ENCODE results near the gene SP3.

Gene SP3

DNA sequence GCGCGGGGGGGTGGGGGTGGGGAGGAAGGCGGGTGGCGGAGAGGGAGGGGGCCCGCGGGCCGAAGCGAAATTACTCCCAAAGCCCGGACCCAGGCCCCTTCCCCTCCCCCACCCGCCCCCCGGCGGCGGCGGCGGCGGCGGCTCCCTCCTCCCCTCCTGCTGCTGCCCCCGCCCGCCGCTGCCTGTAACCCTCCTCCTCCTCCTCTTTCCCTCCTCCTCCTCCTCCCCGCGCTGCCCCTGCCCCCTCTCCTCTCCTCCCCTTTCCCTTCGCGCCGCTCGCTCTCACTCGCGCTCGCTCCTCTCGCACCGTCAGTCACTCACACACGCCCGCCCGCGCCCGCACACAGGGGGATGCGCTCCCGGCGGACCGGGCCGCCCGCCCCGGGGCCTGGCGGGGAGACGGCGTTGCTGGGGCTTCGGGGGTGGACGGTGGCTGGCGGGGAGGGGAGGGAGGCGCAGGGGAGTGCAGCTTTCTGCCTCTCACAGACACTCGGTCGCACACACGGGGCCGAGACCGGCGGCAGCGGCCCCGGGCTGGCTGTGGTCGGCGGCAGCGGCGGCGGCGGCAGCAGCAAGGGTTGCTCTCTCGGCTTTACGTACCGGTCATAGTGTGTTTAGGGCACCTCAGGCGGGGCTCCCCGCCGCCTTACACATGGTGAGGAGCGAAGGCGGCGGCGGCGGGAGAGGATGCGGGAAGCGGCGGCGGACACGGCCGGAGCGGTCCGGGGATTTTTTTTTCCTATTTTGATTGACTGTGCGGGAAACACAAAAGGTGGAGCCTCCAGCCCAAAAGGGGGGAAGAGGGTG lies 405 bp downstream of the SP3 start:
- peak; percentile 87 for DNase-seq

DNA sequence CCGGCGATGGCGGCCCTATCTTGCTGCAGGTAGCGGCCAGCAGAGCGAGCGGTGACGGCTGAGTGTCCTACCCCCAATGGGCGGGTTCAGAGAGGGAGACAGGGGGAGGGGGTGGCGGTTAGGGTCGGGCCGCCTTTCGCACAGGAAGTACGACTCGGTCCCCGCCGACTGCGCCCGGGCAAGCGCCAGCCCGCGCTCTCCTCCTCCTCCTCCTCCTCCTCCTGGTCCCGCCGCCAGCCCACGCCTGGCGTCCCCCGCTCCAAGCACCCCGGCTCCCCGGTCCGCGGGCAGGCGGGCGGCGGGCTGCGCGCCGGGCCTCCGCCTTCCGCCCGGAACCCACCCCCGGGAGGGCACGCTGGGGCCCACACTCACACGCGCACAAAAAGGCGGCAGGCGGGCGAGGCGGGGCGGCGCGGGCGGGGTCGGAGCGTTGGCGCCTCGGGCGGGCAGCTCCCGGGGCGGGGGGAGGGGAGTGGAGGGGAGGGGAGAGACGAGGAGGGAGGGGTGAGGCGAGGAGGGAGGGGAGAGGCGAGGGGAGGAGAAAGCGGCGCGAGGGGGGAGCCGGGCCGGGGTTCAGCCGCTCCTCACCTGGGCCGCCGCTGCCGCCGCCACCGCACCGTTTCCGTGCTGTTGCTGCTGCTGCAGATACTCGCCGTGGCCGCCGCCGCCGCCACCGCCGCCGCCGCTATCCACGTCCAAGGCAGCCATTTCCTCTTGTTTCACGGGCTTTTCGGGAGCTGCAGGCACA lies 1.2 kb downstream of the SP3 start:
- peak; percentile 91 for DNase-seq

DNA sequence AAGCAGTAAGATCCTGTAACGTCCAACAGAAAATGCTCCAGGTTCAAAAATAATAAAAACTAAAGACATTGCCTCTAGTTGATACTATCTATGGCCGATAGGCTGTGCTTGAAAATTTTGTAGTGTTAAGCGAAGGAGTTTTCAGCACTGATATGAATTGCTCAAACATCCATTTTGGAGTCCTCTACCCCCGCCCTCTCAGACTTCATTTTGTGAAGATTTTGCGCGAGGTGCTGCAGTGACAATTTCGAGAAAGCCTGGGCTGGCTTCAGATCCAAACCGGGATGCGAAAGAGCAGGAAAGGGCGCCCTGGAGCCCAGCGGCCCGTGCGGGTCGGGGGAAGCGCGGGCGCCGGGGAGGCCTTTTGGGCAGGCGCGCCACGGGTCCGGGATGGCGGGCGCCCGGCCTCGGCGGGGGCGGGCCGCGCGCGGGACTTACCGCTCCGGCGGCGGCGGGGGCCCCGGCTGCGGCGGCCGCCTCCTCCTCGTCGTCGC lies 1.8 kb downstream of the SP3 start:
- no peak for DNase-seq

DNA sequence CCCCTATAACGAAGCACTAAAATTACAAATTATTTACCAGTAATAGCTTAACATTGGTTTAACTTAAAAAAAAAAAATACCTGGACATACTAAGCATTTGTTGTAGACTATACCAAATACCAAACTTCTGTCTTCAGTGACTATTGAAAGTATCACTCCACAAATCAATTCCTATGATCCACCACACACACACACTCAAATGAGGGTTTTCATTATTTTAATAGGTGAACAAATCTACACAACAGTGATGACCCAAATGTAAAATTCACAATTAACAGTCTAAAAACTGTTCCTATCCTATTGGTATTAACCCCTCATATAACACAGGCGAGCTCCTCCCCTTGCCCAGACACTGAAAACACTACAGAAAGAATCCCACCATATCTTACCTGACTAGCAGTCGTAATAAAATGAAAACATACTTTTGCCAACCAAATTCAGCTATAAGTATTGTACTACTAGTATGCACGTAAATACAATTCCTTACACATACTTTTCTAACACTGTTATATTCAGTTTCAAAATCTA lies 2.5 kb downstream of the SP3 start:
- DNase-seq, result no peak

DNA sequence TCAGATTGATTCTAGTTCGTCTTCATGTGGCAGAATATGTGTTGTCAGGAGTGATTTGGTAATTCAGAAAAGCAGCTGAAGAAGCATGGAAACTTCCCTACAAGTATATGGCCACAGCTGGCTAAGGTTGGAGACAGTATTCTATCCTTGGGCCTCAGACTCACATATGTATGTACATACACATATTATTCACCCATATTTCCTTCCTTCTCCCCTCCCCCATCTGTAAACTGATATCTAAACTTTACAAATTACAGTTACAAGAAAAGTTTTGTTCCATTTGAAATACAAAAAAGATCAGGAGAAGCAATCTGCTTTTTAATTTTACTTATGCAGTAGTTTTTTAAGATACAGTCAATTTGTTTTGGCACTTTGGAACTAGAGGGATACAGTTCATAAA lies 3.1 kb downstream of the SP3 start:
- DNase-seq, result no peak

DNA sequence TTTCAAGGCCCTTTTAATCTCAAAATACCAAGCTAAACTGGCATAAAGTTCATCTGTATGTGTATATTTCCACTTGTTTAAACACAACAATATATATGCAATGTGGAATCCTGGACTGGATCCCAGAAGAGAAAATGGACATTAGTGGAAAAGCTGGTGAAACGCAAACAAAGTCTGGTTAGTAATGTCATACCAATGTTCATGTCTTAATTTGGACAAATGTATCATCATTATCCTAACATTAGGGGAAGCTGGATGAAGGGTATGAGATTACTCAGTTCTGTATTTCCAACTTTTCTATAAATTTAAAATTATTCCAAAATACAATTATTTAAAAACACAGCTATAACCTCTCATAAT lies 3.8 kb downstream of the SP3 start:
- DNase-seq, result no peak

DNA sequence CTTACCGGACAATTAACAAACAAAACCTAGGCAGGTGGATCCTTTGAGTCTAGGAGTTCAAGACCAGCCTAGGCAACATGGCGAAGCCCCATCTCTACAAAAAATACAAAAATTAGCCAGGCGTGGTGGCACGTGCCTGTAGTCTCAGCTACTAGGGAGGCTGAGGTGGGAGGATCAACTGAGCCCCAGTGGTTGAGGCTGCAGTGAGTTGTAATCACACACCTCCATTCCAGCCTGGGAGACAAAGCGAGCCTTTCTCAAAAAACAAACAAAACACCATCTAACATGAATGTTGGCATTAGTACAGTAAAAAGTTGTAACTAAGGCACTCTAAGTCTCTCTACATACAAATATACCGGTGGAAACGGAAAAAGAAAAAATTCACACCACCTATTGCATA lies 5.3 kb downstream of the SP3 start:
- DNase-seq, result no peak

DNA sequence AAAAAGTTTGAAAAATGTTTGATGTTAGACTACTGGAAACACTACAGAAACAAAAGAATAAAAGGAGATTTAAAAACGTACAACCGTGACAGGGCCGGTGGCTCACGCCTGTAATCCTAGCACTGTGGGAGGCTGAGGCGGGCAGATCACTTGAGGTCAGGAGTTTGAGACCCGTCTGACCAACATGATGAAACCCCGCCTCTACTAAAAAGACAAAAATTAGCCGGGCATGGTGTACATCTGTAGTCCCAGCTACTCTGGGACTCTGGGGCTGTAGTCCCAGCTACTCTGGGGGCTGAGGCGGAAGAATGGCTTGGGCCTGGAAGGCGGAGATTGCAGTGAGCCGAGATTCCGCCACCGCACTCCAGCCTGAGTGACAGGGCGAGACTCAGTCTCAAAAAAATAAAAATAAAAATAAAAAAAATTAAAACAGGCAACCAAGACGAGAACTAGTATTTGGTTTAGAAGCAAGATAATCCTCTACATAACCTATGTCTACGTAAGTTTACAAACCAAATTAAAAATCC lies 5.8 kb downstream of the SP3 start:
- no peak for DNase-seq

DNA sequence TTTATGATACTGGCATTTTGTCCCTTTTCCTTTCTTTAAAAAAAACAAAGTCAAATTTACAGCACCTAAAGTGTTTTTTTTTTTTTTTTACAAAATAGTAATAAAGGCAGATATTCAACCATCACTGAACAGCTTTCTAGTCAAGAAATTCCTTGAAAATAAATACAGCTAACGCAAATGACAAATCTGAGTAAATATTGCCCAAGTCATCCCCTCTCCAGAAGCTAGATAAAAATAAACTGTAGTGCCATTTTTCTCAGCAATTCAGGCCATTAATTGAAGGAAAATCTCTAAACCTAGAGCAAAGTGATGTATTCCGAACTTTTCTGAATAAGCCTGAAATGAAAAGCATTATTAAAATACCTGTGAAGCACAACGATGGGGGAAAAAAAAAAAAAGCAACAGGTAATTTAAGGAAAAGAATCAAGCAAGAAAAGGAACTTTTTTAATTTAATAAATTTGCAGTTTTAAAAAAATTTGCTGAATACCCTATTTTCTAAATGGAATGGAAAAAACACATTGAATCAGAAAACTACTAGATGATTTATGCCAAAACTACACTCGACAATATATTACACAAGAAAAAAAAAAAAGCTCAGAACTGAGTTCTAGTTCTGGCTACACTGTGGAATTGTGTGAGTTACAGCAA lies 6.9 kb downstream of the SP3 start:
- DNase-seq, result no peak

DNA sequence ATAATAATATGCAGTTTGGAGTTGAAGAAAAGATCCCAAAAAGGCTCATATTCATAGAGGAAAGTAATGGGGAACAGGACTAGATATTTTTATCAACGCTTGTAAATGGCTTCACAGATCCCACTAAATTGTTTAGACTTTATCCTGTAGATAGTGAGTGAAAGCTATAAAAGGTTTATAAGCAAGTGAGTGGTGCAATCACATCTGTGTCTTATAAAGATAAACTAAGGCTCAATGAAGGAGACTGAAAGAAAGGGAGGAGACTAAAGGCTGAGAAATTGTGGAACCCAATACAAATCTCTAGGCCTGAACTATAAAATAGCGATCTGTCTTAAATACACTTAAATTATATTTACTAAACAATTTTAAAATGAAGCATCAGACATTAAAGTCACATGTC lies 7.7 kb downstream of the SP3 start:
- DNase-seq, result no peak

DNA sequence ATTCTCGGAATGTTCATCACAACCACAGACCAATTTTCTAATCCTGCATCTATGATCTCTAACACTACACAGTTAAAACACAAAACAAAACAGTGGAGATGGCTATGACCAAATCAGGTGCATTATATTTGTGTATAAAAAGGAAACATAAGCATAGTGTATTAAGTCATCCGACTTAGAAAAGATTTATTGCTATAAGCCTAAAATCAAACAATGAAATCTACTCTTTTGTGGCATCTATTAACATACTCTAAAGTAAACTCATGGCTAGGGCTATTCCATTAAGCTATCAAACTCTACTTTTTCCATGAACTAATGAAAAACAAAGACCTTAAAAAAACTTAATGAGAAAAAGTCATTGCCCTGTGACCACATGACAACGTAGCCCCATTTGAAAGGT lies 8.7 kb downstream of the SP3 start:
- no peak for DNase-seq

DNA sequence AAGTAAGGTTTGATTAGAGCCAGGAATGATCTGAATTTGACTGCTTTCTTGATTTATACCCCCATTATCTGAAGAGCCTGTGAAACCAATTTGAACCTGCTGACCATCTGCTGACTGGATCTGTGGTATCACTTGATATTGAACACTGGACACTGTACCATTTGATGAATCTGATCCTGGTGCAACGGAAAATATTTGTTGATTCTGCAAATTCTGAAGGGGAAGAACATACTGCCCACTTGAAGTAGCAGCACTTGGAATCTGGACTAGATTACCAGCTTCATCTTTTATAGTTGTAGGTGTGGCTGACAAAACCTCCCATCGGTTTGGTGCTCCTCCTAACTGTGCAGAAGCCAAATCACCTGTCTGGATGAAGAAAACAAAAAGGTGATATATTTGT lies 9.3 kb downstream of the SP3 start:
- DNase-seq, result no peak

DNA sequence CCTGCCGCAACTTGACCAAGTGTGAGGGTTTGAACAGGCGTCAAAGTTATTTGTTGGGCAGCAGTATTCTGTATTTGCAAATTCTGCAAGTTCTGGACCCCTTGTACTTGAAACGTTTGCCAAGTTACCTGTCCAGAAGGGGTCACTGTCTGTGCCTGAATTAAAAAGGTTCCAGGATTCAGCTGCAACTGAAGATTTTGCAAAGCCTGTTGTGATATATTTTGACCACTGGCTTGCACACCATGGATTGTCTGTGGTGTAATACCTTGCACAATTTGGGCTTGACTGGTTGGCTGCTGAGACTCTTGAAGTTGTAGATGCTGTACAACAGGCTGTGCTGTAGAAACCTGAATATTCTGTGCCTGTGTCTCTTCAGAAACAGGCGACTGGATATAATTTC lies 10.2 kb downstream of the SP3 start:
- no peak for DNase-seq

DNA sequence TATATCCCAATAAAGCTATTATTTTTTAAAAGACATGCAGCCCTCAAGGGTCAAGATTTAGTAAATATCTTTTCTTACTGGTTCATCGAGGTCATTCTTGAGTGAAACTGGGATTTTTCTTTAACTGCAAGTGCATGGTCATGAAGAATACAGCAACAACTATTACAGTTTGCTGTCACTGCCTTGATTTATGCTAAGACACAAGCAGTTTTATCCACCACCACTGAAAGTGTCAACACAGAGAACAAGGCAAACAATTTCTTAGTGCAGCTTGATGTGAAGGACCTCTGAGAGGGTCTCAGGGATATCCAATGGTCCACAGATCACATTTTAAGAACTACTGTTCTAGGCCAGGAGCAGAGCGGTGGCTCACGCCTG lies 12.1 kb downstream of the SP3 start:
- DNase-seq, result no peak

DNA sequence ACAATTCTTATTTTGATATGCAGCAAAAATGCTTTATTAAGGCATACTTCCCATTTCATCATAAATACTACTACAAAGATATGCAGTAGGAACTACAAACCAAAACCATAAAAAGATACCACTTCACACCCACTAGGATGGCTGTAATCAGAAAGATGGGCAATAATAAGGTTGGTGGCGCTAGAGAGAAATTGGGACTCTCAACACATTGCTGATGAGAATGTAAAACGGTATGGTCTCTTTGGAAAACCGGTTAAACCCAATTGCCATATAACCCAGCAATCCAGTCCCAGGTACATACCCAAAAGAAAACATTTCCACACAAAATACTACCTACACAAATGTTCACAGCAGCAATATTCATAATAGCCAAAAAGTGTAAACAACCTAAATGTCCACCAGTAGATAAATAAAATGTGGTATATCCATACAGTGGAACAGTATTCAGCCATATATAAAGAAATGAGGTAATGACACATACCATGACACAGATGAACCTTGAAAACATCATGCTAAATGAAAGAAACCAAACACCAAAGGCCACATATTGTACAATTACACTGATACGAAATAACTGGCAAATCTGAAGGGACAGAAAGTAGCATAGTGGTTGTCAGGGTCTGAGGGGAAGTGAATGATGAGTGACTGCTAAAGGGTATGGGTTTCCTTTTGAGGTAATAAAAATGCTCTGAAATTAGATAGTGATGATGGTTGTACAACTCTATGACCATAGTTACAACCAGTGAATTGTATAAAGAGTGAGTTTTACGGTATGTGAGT lies 12.7 kb downstream of the SP3 start:
- DNase-seq, result no peak

DNA sequence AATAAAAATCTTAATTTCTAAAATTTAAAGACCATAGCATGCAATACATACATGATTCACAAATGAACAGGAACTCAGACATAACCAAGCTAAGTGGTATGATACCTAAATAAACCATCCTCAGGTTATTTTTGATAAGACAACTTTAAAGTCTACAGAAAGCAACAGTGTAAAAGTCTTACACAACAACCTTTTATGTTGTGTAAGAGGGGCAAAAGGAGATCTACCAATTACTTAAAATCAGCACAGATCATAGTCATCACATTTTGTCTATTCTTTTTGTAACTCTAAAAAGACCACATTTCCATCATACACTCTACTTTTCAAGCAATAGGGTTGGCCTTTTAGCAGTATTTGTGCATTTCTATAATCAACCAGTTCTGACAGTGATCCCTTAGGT lies 16.3 kb downstream of the SP3 start:
- no peak for DNase-seq

DNA sequence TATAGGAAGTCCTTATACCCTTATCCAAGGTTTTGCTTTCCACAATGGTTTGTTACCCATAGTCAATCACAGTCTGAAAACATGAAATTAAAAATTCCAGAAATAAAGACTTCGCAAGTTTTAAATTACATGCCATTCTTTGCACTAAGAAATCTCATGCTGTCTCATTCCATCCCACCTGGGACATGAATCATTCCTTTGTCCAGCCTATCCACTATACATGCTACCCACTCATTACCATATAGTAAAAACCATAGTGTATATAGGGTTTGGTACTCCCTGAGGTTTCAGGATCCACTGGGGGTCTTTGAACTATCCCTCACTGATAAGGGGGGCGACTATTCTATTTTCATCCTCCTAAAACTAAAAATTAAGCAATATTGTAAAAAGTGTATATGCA lies 17.0 kb downstream of the SP3 start:
- no peak for DNase-seq

DNA sequence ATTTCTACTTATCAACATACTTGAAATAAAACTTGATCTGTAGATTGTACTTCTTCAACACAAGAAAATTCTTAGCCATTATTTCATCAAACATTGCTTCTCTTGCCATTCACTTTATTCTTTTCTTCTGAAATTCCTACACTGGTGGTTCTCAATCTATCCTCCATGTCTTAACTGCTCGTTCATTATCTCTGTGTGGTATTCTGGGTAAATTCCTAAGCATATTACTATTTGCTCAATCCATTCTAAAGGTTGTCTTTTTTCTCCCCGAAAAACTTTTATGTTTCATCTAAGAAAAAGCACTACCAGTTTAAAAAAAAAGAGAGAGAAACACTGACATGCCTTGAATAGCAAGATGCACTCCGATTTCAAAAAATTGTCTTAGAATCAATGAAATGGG lies 18.0 kb downstream of the SP3 start:
- no peak for DNase-seq

DNA sequence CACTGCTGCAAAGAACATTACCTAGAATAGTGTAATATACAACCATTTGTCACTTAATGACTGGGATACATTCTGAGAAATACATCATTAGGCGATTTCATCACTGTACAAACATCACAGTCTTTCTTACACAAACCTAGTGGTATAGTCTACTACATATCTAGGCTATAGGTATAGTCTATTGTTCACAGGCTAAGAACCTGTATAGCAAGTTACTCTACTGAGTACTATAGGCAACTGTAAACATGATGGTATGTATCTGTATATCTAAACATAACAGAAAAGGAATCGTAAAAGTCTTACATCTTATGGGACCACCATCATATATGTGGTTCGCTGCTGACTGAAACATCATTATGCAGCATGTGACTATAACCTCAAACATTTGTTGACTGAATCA lies 21.4 kb downstream of the SP3 start:
- no peak for DNase-seq

DNA sequence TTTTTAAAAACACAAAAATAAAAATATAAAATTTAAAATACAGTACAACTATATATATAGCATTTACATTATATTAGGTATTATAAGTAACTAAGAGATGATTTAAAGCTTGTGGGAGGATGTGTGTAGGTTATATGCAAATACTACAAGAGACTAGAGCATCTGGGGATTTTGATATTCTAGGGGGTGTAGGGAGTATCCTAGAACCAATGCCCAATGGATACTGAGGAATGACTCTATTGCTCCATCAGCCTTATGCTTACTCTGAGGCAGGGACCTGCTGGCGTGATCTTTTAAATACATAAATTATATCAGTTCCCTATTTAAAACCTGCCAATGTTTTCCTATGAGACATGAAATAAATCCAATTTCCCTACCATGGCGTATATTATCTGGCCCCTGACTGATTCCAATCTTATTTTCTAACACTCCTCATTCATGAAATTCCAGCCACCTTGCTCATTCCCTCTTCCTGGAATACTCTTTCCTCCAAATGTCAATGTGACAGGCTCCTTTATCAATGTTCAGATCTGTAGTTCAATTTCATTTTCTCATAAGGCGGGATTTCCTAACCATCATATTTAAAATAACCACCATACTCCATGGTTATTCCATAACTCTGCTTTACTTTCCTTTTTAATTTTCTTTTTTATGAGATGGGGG lies 22.2 kb downstream of the SP3 start:
- DNase-seq, result no peak

DNA sequence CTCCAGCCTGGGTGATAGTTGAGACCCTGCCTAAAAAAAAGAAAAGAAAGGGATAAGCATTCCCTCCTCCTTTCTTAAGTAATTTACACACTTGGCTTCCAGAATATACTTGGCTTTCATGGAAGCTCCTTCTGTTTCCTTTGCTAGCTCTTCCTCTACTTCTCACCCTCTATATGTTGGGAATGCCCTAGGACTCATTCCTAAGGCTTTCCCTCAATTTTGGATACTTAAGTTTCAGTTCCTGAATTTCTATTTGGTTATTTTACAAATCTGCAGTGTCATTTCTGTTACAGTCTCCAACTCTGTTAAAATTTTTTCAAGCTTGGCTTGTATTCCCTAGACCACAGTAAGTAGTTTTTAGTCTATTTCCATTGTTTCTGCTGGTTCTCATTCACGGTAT lies 23.6 kb downstream of the SP3 start:
- DNase-seq, result no peak

Measured in activated naive CD4-positive, alpha-beta T cell treated with anti-CD3 and anti-CD28 coated beads, Interleukin-2, amount 50 U/mL, for 16 hours (primary cell).